GM21786 (cell line): ENCODE measurements around the gene FLOT2.
"Not testable (repeated sequence)": the region's sequence is repeated elsewhere in the genome, so short reads cannot be mapped to it uniquely, and the experiment has no call there.

Source experiments
- ATAC-seq: cut with Tn5 transposase; IDR thresholded peaks from one replicate; pipeline ENCODE4 v1.9.1; 2021; ENCODE audit not compliant: unreplicated experiment

FLOT2 gene

DNA sequence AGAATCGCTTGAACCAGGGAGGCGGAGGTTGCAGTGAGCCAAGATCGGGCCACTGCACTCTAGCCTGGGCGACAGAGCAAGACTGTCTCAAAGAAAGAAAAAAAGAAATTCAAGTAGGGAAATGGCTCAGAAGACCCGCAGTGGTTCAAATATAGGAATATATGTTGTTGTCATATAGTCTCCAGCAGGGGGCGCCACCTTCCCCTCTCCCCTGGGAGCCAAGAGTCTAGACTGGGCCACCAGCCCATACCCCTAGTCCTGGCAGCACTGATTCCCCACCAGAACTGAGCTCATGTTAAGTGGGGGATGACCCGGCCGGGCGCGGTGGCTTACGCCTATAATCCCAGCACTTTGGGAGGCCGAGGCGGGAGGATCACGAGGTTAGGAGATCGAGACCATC lies 48.9 kb downstream of the FLOT2 start:
- ATAC-seq, result not testable (repeated sequence)

DNA sequence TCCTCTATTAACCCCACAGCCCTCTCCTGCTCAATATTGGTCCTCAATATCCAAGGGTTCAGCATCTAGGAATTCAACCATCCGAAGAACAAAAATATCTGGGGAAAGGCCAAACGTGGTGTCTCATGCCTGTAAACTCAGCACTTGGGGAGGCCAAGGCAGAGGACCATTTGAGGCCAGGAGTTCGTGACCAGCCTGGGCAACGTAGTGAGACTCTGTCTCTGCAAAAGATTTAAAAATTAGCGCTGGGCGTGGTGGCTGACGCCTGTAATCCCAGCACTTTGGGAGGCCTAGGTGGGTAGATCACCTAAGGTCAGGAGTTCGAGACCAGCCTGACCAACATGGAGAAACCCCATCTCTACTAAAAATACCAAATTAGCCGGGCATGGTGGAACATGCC lies 50.8 kb downstream of the FLOT2 start:
- not testable (repeated sequence) for ATAC-seq

DNA sequence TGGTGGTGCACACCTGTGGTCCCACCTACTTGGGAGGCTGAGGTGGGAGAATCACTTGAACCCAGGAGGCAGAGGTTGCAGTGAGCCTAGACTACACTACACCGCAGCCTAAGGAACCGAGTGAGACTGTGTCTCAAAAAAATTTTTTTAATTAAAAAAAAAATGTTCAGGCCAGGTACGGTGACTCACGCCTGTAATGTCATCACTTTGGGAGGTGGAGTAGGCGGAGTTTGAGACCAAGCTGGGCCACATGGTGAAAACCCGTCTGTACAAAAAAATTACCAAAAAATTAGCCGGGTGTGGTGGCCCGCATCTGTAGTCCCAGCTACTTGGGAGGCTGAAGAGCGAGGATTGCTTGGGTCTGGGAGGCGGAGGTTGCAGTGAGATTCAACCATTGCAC lies 51.3 kb downstream of the FLOT2 start:
- ATAC-seq, result no peak

DNA sequence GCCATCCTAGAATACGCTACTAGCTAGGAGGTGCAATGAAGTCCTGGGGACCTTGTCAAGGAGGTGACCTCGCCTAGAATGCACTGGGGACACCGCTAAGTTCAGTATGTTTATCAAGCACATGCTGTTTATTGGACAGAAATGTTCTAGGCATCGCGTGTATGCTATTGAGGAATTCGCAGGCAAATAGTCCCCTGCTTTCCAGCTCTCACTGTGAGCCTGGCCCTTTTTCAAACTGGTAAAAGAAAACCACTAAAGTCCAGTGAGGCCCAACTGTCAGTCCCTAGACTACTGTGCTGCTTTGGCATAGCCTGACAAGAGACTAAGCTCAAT lies 53.8 kb downstream of the FLOT2 start:
- ATAC-seq, result no peak

DNA sequence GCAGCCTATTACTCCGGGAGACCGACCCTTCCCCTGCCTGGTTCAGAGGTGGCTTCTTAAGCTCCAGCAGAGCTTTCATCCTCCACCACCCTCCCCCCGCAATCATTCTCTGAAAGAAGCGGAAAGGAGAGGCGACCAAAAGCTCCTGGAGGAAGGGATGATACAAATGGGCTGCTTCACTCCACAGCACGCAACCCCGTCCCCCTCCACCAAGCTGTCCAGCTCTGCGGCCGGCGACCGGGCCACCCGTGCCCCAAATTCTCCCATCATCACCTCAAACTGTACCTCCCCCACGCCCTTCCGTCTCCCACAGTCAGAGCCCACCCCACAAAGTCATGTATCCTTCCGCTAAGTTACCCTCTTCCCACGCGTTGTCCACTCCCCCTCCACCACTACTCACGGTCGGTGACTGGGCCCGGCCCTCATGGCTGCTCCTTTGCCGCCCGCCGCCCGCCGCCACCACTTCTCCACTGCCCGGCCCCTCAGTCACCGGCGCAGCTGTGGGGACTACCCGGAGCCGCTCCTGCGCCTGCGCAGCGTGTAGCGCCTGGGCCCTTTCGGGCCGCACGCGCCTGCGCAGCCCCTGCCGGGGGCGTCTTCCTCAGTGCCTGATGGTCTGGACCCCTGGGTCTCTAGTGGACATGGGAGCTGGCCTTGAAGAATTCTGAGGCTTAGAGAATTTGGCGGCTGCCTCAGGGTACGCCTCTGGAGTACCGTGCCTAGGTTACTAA lies 55.1 kb downstream of the FLOT2 start, which contains the start of gene FAM222B:
Gene FAM222B (minus strand): TSS at position 509 of the 731 bp plus-strand sequence. CDS start 76,123 bp downstream, outside the sequence.
- ATAC-seq, result peak; percentile 78

DNA sequence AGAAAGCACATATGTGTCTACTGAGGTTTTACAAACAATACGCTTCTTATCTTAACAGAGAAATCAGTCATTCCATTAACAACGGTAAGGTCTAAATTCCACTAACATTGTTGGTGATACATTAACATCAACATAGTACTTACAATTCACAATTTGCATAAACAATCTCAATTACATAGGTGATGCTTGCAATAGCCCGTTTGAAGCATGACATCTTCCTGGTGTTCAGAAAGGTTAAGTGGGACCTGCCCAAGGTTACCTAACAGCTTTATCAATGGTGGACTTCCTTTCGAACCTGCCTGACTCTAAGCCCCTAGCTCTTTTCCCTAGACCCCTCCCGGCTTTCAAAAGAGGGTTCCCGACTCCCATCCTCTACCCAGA lies 55.6 kb downstream of the FLOT2 start:
- ATAC-seq, result no peak

DNA sequence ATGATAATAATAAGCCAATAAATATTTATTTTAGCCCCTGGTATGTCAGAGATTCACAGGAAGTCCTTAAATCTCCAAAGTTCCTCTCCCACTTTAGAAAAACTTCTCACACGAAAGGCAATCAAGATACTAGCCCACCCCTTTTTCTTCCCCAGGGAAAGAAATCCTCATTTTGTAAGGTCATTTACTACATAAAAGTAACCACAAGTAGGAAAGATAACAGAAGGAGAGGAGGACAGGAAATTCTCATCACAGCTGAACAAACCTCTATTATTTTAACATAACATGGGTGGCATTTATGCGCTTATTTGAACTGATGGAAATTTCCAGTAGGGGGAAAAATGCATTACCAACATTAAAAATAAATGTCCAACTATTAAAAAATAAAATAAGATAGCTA lies 58.3 kb downstream of the FLOT2 start:
- ATAC-seq, result no peak

DNA sequence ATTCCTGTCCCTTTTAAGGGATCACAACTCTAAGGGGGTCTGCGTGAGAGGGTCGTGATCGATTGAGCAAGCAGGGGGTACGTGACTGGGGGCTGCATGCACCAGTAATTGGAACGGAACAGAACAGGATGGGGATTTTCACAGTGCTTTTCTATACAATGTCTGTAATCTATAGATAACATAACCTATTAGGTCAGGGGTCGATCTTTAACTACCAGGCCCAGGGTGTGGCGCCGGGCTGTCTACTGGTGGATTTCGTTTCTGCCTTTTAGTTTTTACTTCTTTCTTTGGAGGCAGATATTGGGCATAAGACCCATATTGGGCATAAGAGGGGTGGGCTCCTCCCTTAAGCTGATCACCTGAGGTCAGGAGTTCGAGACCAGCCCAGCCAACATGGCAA lies 61.0 kb downstream of the FLOT2 start:
- not testable (repeated sequence) for ATAC-seq

DNA sequence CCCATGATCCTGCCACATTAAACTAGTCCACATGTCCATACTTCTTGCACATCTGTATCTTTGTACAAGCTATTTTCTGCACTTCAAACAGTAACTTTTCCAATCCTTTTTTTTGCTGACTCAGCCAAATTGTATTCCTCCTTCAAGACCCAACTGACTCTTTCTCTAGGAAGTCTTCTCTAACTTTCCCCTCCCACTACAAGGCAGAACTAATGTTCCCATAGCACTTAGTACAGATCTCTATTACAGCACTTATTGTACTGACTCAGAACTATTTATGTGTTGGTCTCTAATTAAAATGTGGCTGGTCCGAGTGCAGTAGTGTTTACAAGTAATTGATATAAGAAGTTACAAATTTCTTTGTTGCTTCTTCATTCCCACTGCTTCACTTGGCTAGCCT lies 63.1 kb downstream of the FLOT2 start:
- no peak for ATAC-seq
